Activated gamma-delta T cell (primary cell): ENCODE data around the gene PLCG2.
"Not testable (repeated sequence)": the region's sequence is repeated elsewhere in the genome, so short reads cannot be mapped to it uniquely, and the experiment has no call there.

ENCODE experiments used
- DNase-seq: peaks from one replicate; lab custom pipeline; 2025; lab: John Stamatoyannopoulos, UW

Gene PLCG2

GRCh38 chr16:81790277-81790676 is 11.2 kb downstream of the PLCG2 start:
- no peak for DNase-seq

GRCh38 chr16:81790830-81791435 is 11.8 kb downstream of the PLCG2 start:
- no peak for DNase-seq

- DNase-seq: no peak
Observed at GRCh38 chr16:81792828-81793227, 13.7 kb downstream of the PLCG2 start.

GRCh38 chr16:81795193-81795592 is 16.1 kb downstream of the PLCG2 start:
- no peak for DNase-seq

GRCh38 chr16:81796035-81796434 is 16.9 kb downstream of the PLCG2 start:
- DNase-seq: no peak

GRCh38 chr16:81796583-81797346 is 17.7 kb downstream of the PLCG2 start:
- no peak for DNase-seq

GRCh38 chr16:81797443-81797842 is 18.4 kb downstream of the PLCG2 start:
- no peak for DNase-seq

GRCh38 chr16:81798311-81799137 is 19.4 kb downstream of the PLCG2 start:
- DNase-seq: no peak

- DNase-seq: no peak
Observed at GRCh38 chr16:81799138-81799504, 20.0 kb downstream of the PLCG2 start.

- DNase-seq: not testable (repeated sequence)
Observed at GRCh38 chr16:81801724-81802123, 22.6 kb downstream of the PLCG2 start.

- no peak for DNase-seq
Observed at GRCh38 chr16:81803332-81803731, 24.2 kb downstream of the PLCG2 start.

GRCh38 chr16:81804134-81804610 is 25.1 kb downstream of the PLCG2 start:
- DNase-seq: no peak

GRCh38 chr16:81806696-81807095 is 27.6 kb downstream of the PLCG2 start:
- no peak for DNase-seq

GRCh38 chr16:81807767-81808358 is 28.8 kb downstream of the PLCG2 start:
- DNase-seq: no peak

GRCh38 chr16:81808933-81809480 is 29.9 kb downstream of the PLCG2 start:
- DNase-seq: no peak

- DNase-seq: no peak
Observed at GRCh38 chr16:81809567-81809966, 30.5 kb downstream of the PLCG2 start.

GRCh38 chr16:81810361-81810760 is 31.3 kb downstream of the PLCG2 start:
- DNase-seq: no peak

GRCh38 chr16:81810894-81811538 is 31.9 kb downstream of the PLCG2 start:
- DNase-seq: no peak

GRCh38 chr16:81813648-81814047 is 34.6 kb downstream of the PLCG2 start:
- DNase-seq: no peak

- no peak for DNase-seq
Observed at GRCh38 chr16:81814751-81815428, 35.8 kb downstream of the PLCG2 start.

GRCh38 chr16:81815429-81815766 is 36.3 kb downstream of the PLCG2 start:
- DNase-seq: no peak
